ENCODE data around the gene LRTM2. TPM values are rescaled to one million over a fixed set of nuclear protein-coding genes. Genes with fewer than 3 reads are reported as not detected.

LRTM2 gene
- total and polyA plus RNA-seq, 12 donors: not detected

- WGBS, 2 donors: 70 to 82% methylated on average over 7 of the region's 7 CpGs
- ATAC-seq (no peak), DNase-seq (no peak)
- H3K4me1 ChIP-seq: no peaks in the 10 kb centered on the region
- TF ChIP-seq CTCF (IDR thresholded peaks at IDR 0.05): no peak
- peaks cover 0 to 27% (median 13%) of the 10 kb centered on the region in 11 donors for H3K9me3 ChIP-seq
- intact Hi-C loops (cut with DNase I): loop anchor here in 1 of 10 donors (10.0 kb wide), 1 partner anchor 45 kb away; no protein-coding TSS in a partner anchor
- H3K27ac ChIP-seq: no peak overlapping the region
- H3K4me3 ChIP-seq: no peak overlapping the region
- H3K36me3 ChIP-seq: no peaks in the 10 kb centered on the region
- H3K27me3 ChIP-seq: peaks cover 0 to 26% (median 11%) of the 10 kb centered on the region in 7 donors
Observed at GRCh38 chr12:1859643-1860042, 39.3 kb downstream of the LRTM2 start.

GRCh38 chr12:1862973-1863372, 42.6 kb downstream of the LRTM2 start:
- Histone ChIP-seq H3K9me3 (peaks cover 0 to 2% (median 0%) of the 10 kb centered on the region in 11 donors), H3K4me1 (no peaks in the 10 kb centered on the region), H3K27ac (no peak overlapping the region), H3K4me3 (no peak overlapping the region), H3K27me3 (peaks cover 0 to 49% (median 44%) of the 10 kb centered on the region in 7 donors), H3K36me3 (no peaks in the 10 kb centered on the region)
- no peak for ATAC-seq
- DNase-seq: no peak
- TF ChIP-seq CTCF (IDR thresholded peaks at IDR 0.05): no peak
- intact Hi-C loops (cut with DNase I): no loop called here

- Histone ChIP-seq H3K27ac (no peak overlapping the region), H3K27me3 (peaks cover 0 to 51% (median 35%) of the 10 kb centered on the region in 7 donors), H3K4me3 (no peak overlapping the region), H3K9me3 (peaks cover 0 to 8% (median 0%) of the 10 kb centered on the region in 11 donors), H3K4me1 (no peaks in the 10 kb centered on the region), H3K36me3 (no peaks in the 10 kb centered on the region)
- DNase-seq (no peak), ATAC-seq (no peak)
- intact Hi-C loops (cut with DNase I): no loop called here
- no peak for TF ChIP-seq CTCF (IDR thresholded peaks at IDR 0.05)
- 86 to 92% methylated on average over 16 of the region's 16 CpGs for WGBS, 2 donors
Observed at GRCh38 chr12:1863823-1864222, 43.5 kb downstream of the LRTM2 start.

- DNase-seq (no peak), ATAC-seq (no peak)
- whole genome bisulfite sequencing, 2 donors: 42% methylated on average over 27 of the region's 27 CpGs
- TF ChIP-seq CTCF (IDR thresholded peaks at IDR 0.05): no peak
- peaks cover 0 to 15% (median 0%) of the 10 kb centered on the region in 11 donors for H3K9me3 ChIP-seq
- intact Hi-C loops (cut with DNase I): no loop called here
- no peaks in the 10 kb centered on the region for H3K4me1 ChIP-seq
- no peak overlapping the region for H3K27ac ChIP-seq
- no peak overlapping the region for H3K4me3 ChIP-seq
- H3K27me3 ChIP-seq: peaks cover 0 to 55% (median 35%) of the 10 kb centered on the region in 7 donors
- no peaks in the 10 kb centered on the region for H3K36me3 ChIP-seq
Observed at GRCh38 chr12:1864456-1864855, 44.1 kb downstream of the LRTM2 start.

Data from heart right ventricle (tissue), 16 donors.